Endothelial cell (in vitro differentiated cells): ENCODE measurements around the gene NDUFB10. TPM values are rescaled to one million over a fixed set of nuclear protein-coding genes. Genes with fewer than 3 reads are reported as not detected.

Source experiments
- DNase-seq: peaks from one replicate; pipeline ENCODE4 v3.0.0; 2021; ENCODE audit warnings: low spot score
- H3K27ac Mint-ChIP-seq: one replicate; pipeline ENCODE4 v1.8.0; 2021; ENCODE audit warnings: mixed read lengths, inconsistent platforms; ENCODE audit not compliant: unreplicated experiment
- H3K27me3 Mint-ChIP-seq: one replicate; pipeline ENCODE4 v1.8.0; 2021; ENCODE audit warnings: mild to moderate bottlenecking, moderate library complexity, mixed read lengths, inconsistent platforms; ENCODE audit not compliant: unreplicated experiment
- H3K36me3 Mint-ChIP-seq: one replicate; pipeline ENCODE4 v1.8.0; 2021; ENCODE audit warnings: mild to moderate bottlenecking, low read depth, mixed read lengths, inconsistent platforms; ENCODE audit not compliant: unreplicated experiment
- H3K4me1 Mint-ChIP-seq: one replicate; pipeline ENCODE4 v1.8.0; 2021; ENCODE audit warnings: mild to moderate bottlenecking, mixed read lengths, inconsistent platforms; ENCODE audit not compliant: unreplicated experiment
- H3K4me3 Mint-ChIP-seq: one replicate; pipeline ENCODE4 v1.8.0; 2021; ENCODE audit warnings: mild to moderate bottlenecking, mixed read lengths, inconsistent platforms; ENCODE audit not compliant: unreplicated experiment
- H3K9me3 Mint-ChIP-seq: one replicate; pipeline ENCODE4 v1.8.0; 2021; ENCODE audit warnings: mixed read lengths, inconsistent platforms; ENCODE audit not compliant: unreplicated experiment
- total RNA-seq: library from RNA; stranded (reverse); fragmentation: NEBNext Ultra II Directional; extraction: Animal tissue kit (Norgen Biotek cat#: 25700); gene quantifications from one replicate; pipeline ENCODE4 v1.2.1, GENCODE V29; 2021; ENCODE audit not compliant: unreplicated experiment
- TF ChIP-seq, protein P1 (sequence below): fragments of 200-600 bp; sonication (generic); IDR thresholded peaks from one replicate; pipeline ENCODE4 v1.5.0; 2021; ENCODE audit warnings: antibody characterized with exemption; ENCODE audit not compliant: unreplicated experiment

NDUFB10 gene
- total RNA-seq, 1 donor from 2014 or later: 122 TPM

DNA sequence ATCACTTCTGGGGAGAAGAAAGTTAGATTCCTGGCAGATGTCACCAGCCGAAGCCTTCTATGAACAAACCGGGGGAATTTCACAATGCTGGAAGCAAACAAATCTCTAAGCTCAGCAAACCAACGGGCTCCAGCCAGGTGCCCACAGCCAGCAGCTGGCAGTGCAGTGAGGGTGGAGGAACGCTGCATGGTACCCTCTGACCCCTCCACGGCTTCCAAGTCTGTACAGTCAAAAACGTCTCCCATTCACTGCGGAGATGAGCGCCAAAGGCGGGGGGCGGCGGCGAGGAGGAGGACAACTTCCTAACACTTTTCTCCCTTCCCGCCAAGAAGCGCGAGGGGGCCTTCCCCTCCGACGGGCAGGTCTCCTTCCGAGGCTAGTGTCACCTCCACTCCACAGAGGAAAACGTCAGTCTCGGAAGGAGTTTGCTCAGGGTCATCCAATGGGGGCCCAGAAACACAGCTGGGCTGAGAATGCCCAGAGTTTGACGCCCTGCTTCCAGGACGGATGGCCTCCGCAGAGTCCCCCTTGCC is 49.4 kb downstream of the NDUFB10 start:
- no peak for DNase-seq
- Mint-ChIP-seq H3K36me3 (peaks cover 6% of the 10 kb centered on the region), H3K27ac (peak overlapping the region; percentile 1), H3K27me3 (peaks cover 11% of the 10 kb centered on the region), H3K4me3 (peak overlapping the region; percentile 93), H3K4me1 (peaks cover 21% of the 10 kb centered on the region), H3K9me3 (no peaks in the 10 kb centered on the region)
- TF ChIP-seq, protein P1, sequence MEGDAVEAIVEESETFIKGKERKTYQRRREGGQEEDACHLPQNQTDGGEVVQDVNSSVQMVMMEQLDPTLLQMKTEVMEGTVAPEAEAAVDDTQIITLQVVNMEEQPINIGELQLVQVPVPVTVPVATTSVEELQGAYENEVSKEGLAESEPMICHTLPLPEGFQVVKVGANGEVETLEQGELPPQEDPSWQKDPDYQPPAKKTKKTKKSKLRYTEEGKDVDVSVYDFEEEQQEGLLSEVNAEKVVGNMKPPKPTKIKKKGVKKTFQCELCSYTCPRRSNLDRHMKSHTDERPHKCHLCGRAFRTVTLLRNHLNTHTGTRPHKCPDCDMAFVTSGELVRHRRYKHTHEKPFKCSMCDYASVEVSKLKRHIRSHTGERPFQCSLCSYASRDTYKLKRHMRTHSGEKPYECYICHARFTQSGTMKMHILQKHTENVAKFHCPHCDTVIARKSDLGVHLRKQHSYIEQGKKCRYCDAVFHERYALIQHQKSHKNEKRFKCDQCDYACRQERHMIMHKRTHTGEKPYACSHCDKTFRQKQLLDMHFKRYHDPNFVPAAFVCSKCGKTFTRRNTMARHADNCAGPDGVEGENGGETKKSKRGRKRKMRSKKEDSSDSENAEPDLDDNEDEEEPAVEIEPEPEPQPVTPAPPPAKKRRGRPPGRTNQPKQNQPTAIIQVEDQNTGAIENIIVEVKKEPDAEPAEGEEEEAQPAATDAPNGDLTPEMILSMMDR: no peak

DNA sequence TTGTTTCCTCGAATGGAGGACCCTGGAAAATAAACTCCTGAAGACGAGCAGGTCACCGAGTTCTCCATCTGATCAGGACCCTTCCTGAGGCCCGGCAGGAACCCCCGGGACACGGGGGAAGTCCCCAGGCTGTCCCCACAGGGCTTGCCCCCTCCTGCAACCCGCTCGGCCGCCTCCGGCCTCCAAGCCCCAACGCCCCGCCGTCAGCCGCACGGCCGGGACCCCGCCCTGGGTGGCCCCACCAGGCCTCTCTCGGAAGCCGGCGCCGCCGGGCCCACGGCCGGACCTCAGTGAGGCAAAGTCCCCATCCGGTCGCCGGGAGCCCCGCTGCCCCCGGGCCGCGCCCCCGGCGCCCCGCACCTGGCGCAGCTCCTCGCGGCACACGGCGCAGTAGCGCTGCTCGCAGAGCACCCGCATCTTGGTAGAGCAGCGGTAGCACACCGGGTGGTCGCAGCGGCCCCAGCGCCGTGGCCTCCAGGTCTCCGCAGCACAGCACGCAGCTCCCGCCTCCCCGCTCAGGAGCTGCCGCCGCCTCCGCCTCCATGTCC is 49.9 kb downstream of the NDUFB10 start:
- Mint-ChIP-seq H3K9me3 (no peaks in the 10 kb centered on the region), H3K27ac (no peak overlapping the region), H3K4me1 (peaks cover 21% of the 10 kb centered on the region), H3K4me3 (peak overlapping the region; percentile 93), H3K27me3 (peaks cover 11% of the 10 kb centered on the region), H3K36me3 (peaks cover 6% of the 10 kb centered on the region)
- no peak for DNase-seq
- TF ChIP-seq, protein P1: no peak

DNA sequence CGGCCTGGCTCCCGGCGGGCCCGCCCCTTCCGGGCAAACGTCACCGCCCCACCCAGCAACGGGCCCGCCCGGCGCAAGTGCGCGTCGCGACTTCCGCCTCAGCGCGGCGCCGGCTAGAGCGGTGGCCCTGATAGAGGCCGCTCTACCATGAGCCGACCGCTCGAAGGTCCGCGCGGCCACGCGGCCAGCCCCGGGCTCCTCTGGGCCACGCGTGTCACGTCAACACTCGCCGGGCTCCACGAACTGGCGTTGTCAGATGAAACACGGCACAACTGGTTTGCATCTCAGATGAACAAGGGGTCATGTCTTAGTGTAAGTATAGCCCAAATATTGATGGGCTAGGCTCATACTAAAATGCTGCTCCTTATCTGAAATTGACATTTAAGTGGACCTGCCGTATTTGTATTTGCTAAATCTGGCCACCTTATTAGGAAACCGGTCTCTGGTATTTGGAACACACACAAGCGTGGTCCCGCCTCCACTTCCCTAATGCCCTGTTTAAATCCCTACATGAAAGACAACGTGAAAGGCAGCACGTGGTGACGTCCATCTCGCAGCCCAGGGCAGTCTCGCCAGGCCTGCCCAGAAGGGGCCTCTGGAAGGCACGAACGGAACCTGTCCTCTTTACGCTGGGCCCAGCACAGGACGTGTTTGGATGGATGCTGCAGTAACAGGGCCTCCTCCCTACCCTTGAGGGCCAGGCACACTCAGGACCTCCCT is 50.6 kb downstream of the NDUFB10 start, which contains the start of gene ZNF598:
ZNF598 (minus strand) TSS at position 31 of the 720 bp plus-strand sequence.
- peak; percentile 80 for DNase-seq
- peak within 1 kb of the TSS; percentile 95 for H3K4me3 Mint-ChIP-seq
- TF ChIP-seq, protein P1: no peak
- H3K27me3 Mint-ChIP-seq: peaks cover 15% of the 10 kb centered on the region
- peaks cover 21% of the 10 kb centered on the region for H3K4me1 Mint-ChIP-seq
- H3K36me3 Mint-ChIP-seq: peaks cover 6% of the 10 kb centered on the region
- H3K27ac Mint-ChIP-seq: peak within 1 kb of the TSS; percentile 77
- no peaks in the 10 kb centered on the region for H3K9me3 Mint-ChIP-seq

Other genes starting within 250 kb of the NDUFB10 start
- gene NME3, start 188.0 kb upstream of the NDUFB10 start, total RNA-seq: 33.3 TPM
- gene EME2, start 186.7 kb upstream of the NDUFB10 start, total RNA-seq: 25.4 TPM
- gene MRPS34, start 186.4 kb upstream of the NDUFB10 start, total RNA-seq: 62.7 TPM
- gene SPSB3, start 177.0 kb upstream of the NDUFB10 start, total RNA-seq: 52.9 TPM
- 49.8 TPM for gene NUBP2, start 176.6 kb upstream of the NDUFB10 start, total RNA-seq
- not detected for gene IGFALS, start 165.8 kb upstream of the NDUFB10 start, total RNA-seq
- gene HAGH, start 132.7 kb upstream of the NDUFB10 start, total RNA-seq: 44.8 TPM
- gene FAHD1, start 132.3 kb upstream of the NDUFB10 start, total RNA-seq: 23.1 TPM
- not detected for gene MEIOB, start 87.4 kb upstream of the NDUFB10 start, total RNA-seq
- gene HS3ST6, start 41.1 kb upstream of the NDUFB10 start, total RNA-seq: not detected
- 18.1 TPM for gene MSRB1, start 16.3 kb upstream of the NDUFB10 start, total RNA-seq
- gene RPL3L, start 4.8 kb upstream of the NDUFB10 start, total RNA-seq: not detected
- gene RPS2, start 5.3 kb downstream of the NDUFB10 start, total RNA-seq: 3,223 TPM
- gene RNF151, start 7.3 kb downstream of the NDUFB10 start, total RNA-seq: not detected
- 25.0 TPM for gene TBL3, start 12.5 kb downstream of the NDUFB10 start, total RNA-seq
- 0.23 TPM for gene NOXO1, start 21.9 kb downstream of the NDUFB10 start, total RNA-seq
- gene GFER, start 24.7 kb downstream of the NDUFB10 start, total RNA-seq: 30.0 TPM
- gene SYNGR3, start 30.4 kb downstream of the NDUFB10 start, total RNA-seq: 0.82 TPM
- 34.4 TPM for gene ZNF598, start 50.3 kb downstream of the NDUFB10 start, total RNA-seq
- gene NPW, start 60.2 kb downstream of the NDUFB10 start, total RNA-seq: 0.82 TPM
- gene NHERF2, start 67.4 kb downstream of the NDUFB10 start, total RNA-seq: 78.8 TPM
- 25.6 TPM for gene NTHL1, start 88.3 kb downstream of the NDUFB10 start, total RNA-seq
- gene TSC2, start 88.4 kb downstream of the NDUFB10 start, total RNA-seq: 180 TPM
- gene PKD1, start 176.4 kb downstream of the NDUFB10 start, total RNA-seq: 70.0 TPM
- 1.9 TPM for gene RAB26, start 189.1 kb downstream of the NDUFB10 start, total RNA-seq
- 190 TPM for gene TRAF7, start 196.2 kb downstream of the NDUFB10 start, total RNA-seq
- 2.4 TPM for gene CASKIN1, start 237.1 kb downstream of the NDUFB10 start, total RNA-seq
- gene MLST8, start 245.9 kb downstream of the NDUFB10 start, total RNA-seq: 35.4 TPM